Subcutaneous abdominal adipose tissue (tissue), 5 donors: ENCODE results near the gene OCA2.
A peak's percentile ranks its signal among the peaks of the same experiment; 100 is the strongest.
"Not testable (repeated sequence)": the region's sequence is repeated elsewhere in the genome, so short reads cannot be mapped to it uniquely, and the experiment has no call there.

ENCODE experiments used
- H3K27ac ChIP-seq: one replicate; pipeline ENCODE4 v1.7.0; 2013; ENCODE audit warnings: low read depth, mild to moderate bottlenecking, inconsistent platforms, low read length, moderate library complexity
- H3K27me3 ChIP-seq, 5 donors: one replicate each; pipeline ENCODE4 v1.7.0; 2013; ENCODE audit warnings: low read length in 5 of 5, inconsistent platforms in 1 of 5; ENCODE audit not compliant: control insufficient read depth in 5 of 5, insufficient read depth in 4 of 5
- H3K36me3 ChIP-seq, 5 donors: one replicate each; pipeline ENCODE4 v1.7.0; 2013; ENCODE audit warnings: low read length in 5 of 5; ENCODE audit not compliant: control insufficient read depth in 5 of 5, insufficient read depth in 5 of 5
- H3K4me1 ChIP-seq, 5 donors: one replicate each; pipeline ENCODE4 v1.7.0; 2013; ENCODE audit warnings: low read length in 5 of 5, mild to moderate bottlenecking in 3 of 5, moderate library complexity in 1 of 5; ENCODE audit not compliant: control insufficient read depth in 5 of 5, insufficient read depth in 5 of 5
- H3K4me3 ChIP-seq, 5 donors: one replicate each; pipeline ENCODE4 v1.7.0; 2013; ENCODE audit warnings: low read length in 5 of 5, low read depth in 1 of 5
- H3K9ac ChIP-seq, 5 donors: one replicate each; pipeline ENCODE4 v1.7.0; 2013; ENCODE audit warnings: low read length in 5 of 5, mild to moderate bottlenecking in 4 of 5, moderate library complexity in 3 of 5
- H3K9me3 ChIP-seq, 5 donors: one replicate each; pipeline ENCODE4 v1.7.0; 2013; ENCODE audit warnings: low read length in 5 of 5; ENCODE audit not compliant: control insufficient read depth in 5 of 5
- donor health status: healthy.
- donor health status: healthy.
- donor health status: healthy.
- donor health status: healthy.
- donor health status: healthy.

The OCA2 gene

GRCh38 chr15:28098766-28099554, at the start of gene OCA2:
TSS of gene OCA2 (minus strand) at chr15:28099315. CDS start at chr15:28081874, 17,441 bp downstream.
- H3K27ac ChIP-seq = no peak within 1 kb of the TSS
- H3K4me3 ChIP-seq = peak within 1 kb of the TSS in 3 of 5 donors; percentile 31 to 41 (median 32)
- no peaks in the 10 kb centered on the region for H3K36me3 ChIP-seq
- H3K9me3 ChIP-seq = peaks cover 0 to 3% (median 0%) of the 10 kb centered on the region in 5 donors
- no peak within 1 kb of the TSS for H3K9ac ChIP-seq
- peaks cover 4 to 43% (median 36%) of the 10 kb centered on the region in 5 donors for H3K4me1 ChIP-seq
- H3K27me3 ChIP-seq = peaks cover 15 to 71% (median 58%) of the 10 kb centered on the region in 5 donors

- H3K4me3 ChIP-seq = no peak overlapping the region
- no peaks in the 10 kb centered on the region for H3K27me3 ChIP-seq
- H3K27ac ChIP-seq = no peak overlapping the region
- H3K9me3 ChIP-seq = peaks cover 0 to 9% (median 2%) of the 10 kb centered on the region in 5 donors
- no peaks in the 10 kb centered on the region for H3K4me1 ChIP-seq
- H3K9ac ChIP-seq = no peak overlapping the region
- peaks cover 4 to 51% (median 34%) of the 10 kb centered on the region in 5 donors for H3K36me3 ChIP-seq
These were observed 48.7 kb upstream of the OCA2 start for GRCh38 chr15:28147801-28148200.

DNA sequence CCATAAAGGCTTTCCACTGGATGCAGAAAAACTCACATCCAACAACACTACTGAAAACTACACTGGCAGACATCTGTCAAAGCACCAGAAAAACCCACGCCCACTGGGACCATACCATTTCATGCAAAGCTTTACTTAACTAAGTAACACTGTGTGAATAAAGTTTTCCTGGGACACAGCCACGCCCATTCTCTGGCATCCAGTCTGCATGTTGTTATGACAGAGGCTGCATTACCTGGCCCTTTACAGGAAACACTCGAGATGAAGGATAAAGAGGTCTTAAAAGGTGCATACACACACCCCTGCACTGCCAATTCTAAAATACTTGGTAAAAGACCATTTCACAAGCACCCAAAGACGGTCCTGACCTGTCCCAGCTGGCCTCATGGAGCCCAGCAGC, 46.3 kb upstream of the OCA2 start:
- not testable (repeated sequence) for H3K4me3 ChIP-seq, H3K27me3 ChIP-seq, H3K9ac ChIP-seq, H3K27ac ChIP-seq, H3K9me3 ChIP-seq, H3K4me1 ChIP-seq
- peaks cover 6 to 53% (median 49%) of the 10 kb centered on the region in 5 donors for H3K36me3 ChIP-seq

GRCh38 chr15:28140062-28140461, 40.9 kb upstream of the OCA2 start:
- Histone ChIP-seq H3K27me3 (no peaks in the 10 kb centered on the region), H3K36me3 (peaks cover 16 to 60% (median 49%) of the 10 kb centered on the region in 5 donors), H3K9me3 (no peaks in the 10 kb centered on the region), H3K9ac (no peak overlapping the region), H3K4me3 (no peak overlapping the region), H3K4me1 (no peaks in the 10 kb centered on the region), H3K27ac (no peak overlapping the region)

DNA sequence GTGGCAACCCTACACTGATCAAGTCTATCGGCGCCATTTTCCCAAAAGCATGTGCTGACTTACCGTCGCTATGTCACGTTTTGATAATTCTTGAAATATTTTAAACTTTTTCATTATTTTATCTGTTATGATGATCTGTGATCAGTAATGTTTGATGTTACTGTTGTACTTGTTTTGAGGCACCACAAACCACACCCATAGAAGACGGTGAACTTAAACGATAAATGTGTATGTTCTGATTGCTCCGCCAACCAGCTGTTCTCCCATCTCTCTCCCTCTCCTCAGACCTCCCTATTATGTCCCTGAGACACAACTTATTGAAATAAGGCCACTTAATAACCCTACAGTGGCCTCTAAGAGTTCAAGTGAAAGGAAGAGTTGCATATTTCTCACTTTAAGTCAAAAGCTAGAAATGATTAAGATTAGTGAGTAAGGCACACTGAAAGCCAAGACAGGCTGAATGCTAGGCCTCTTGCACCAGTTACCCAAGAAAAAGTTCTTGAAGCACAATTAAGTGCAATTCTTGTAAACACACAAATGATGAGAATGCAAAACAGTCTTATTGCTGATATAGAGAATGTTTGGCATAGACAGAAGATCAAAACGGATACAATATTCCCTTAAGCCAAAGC, 38.4 kb upstream of the OCA2 start:
- not testable (repeated sequence) for H3K27ac ChIP-seq, H3K9ac ChIP-seq, H3K9me3 ChIP-seq, H3K4me1 ChIP-seq, H3K4me3 ChIP-seq, H3K27me3 ChIP-seq
- H3K36me3 ChIP-seq = peaks cover 24 to 47% (median 42%) of the 10 kb centered on the region in 5 donors

DNA sequence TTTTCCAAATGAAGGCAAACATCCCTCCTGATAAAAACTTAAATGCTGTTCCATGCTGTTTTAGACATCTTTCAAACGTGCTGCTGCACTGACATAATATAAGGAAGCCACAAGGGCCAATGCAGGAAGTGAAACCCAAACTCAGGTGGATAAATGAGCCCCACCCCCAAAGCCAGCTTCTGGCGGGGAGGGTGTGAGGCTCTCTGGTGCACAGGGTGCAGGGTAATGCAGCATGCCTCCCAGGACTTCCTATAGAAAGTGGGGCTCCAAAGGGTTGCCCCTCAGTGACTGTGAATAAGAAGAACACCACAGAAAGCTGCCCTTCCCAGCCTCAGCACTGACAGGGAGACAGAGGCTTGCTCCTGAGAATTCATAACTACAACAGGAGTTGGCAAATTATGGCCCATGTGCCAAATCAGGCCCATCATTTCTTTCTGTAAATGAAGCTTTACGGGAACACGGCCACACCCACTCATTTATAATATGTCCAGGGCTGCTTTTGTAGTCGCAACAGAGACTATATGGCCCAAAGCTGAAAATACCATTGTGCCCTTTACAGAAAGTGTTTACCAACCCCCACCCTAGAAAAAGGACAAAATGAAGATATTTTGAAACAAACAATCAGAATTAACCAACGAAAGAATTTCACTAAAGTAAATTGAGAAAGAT, 37.3 kb upstream of the OCA2 start:
- not testable (repeated sequence) for H3K4me3 ChIP-seq, H3K9me3 ChIP-seq, H3K27ac ChIP-seq, H3K9ac ChIP-seq, H3K27me3 ChIP-seq, H3K4me1 ChIP-seq
- H3K36me3 ChIP-seq = peaks cover 18 to 48% (median 43%) of the 10 kb centered on the region in 5 donors

DNA sequence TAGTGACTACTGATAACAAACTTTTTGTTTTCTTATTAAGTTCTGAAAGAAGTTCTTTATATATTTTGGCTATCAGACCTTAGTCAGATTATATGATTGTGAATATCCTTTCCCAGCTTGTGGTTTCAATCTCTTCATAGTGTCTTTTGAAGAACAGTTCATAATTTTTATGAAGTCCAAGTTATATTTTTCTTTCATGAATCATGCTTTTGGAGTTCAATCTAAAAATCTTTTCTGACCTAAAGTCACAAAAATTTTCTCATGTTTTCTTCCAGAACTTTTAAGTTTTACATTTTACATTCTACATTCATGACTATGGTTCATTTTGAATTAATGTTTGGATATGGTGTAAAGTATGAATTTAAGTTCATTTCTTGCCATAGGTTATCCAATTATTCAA, 34.2 kb upstream of the OCA2 start:
- peaks cover 15 to 51% (median 49%) of the 10 kb centered on the region in 5 donors for H3K36me3 ChIP-seq
- no peak overlapping the region for H3K9ac ChIP-seq
- no peaks in the 10 kb centered on the region for H3K27me3 ChIP-seq
- no peaks in the 10 kb centered on the region for H3K4me1 ChIP-seq
- H3K4me3 ChIP-seq = no peak overlapping the region
- no peaks in the 10 kb centered on the region for H3K9me3 ChIP-seq
- H3K27ac ChIP-seq = no peak overlapping the region

DNA sequence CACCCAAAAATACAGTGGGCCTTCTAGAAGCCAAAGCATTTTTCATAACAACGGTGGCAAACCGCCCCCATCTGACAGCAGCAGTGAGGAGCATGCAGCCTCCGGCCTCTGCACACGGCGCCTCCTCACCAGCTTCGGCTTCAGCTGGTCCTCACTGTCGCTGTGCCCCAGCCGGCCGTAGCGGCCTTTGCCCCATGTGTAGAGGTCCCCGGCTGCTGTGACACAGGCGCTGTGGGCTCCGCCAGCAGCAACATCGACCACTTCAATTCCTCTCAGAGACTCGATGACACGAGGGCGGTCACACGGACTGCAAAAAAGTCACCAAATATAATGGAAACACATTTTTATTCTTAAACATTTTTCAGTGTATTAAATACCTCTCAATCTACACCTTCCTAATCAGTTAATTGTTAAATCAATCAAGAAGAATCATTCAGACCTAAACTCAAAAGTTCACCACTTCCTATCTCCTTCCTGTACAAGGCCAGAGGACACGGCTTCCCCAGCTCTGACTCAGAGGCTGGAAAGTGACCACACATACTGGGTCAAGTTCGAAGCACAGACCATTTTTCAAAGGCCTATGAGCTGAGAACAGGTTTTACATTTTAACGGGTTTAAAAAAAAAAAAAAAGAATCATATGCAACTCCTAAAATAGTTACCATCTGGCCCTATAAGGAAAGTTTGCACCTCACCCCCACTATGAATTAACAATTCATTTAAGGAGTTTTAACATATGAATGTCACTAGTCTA, 33.6 kb upstream of the OCA2 start:
- no peak overlapping the region for H3K4me3 ChIP-seq
- H3K9me3 ChIP-seq = no peaks in the 10 kb centered on the region
- H3K27ac ChIP-seq = no peak overlapping the region
- H3K9ac ChIP-seq = no peak overlapping the region
- no peaks in the 10 kb centered on the region for H3K27me3 ChIP-seq
- no peaks in the 10 kb centered on the region for H3K4me1 ChIP-seq
- H3K36me3 ChIP-seq = peaks cover 11 to 55% (median 51%) of the 10 kb centered on the region in 5 donors

DNA sequence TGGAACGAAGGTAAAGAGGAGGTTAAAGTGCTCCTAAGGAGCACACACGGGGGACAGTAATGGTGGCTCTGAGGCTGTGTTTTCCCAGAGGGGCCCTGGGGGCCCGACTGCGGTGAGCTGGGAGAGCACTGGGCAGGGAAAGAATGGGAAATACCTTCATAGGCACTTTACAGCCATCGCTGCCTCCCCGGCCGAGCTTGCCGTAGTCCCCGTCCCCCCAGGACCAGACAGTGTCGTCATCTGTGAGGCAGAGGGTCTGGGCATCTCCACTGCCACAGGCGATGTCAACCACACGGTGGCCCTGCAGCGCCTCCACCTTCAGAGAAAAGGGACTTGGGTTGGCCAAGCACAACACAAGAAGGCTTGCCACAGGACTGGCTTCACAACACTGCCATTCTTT, 32.8 kb upstream of the OCA2 start:
- Histone ChIP-seq H3K4me3 (no peak overlapping the region), H3K27ac (no peak overlapping the region), H3K9ac (no peak overlapping the region), H3K36me3 (peaks cover 11 to 61% (median 56%) of the 10 kb centered on the region in 5 donors), H3K9me3 (no peaks in the 10 kb centered on the region), H3K4me1 (no peaks in the 10 kb centered on the region), H3K27me3 (no peaks in the 10 kb centered on the region)
